GM10248 (cell line): ENCODE results near the gene TCEANC2.

Experiments
- CTCF ChIA-PET: fragments of 300-600 bp; sonication (Branson Sonifier 250); formaldehyde crosslinking; extraction: SDS; loops from one replicate; lab custom pipeline; 2021; ENCODE audit warnings: antibody characterized with exemption; lab: Yijun Ruan, JAX
- POLR2A ChIA-PET: fragments of 350-650 bp; sonication (Branson Sonifier 250); formaldehyde crosslinking; extraction: SDS; loops from one replicate; lab custom pipeline; 2020; ENCODE audit warnings: antibody characterized with exemption; lab: Yijun Ruan, JAX
- DNase-seq: peaks from one replicate; pipeline ENCODE4 v3.0.0; 2012; ENCODE audit errors: extremely low spot score
- CTCF ChIP-seq: IDR thresholded peaks from 2 replicates; pipeline ENCODE4 v1.5.1; 2012; ENCODE audit warnings: mild to moderate bottlenecking, low read depth; ENCODE audit errors: extremely low read depth, missing control alignments, control extremely low read depth

Gene TCEANC2

GRCh38 chr1:54142146-54142900 lies 88.9 kb downstream of the TCEANC2 start:
- ChIA-PET POLR2A (no interaction called here), CTCF (interaction anchor here (0.6 kb wide), 1 partner anchor 903 kb away, joined by 3 read pairs; no protein-coding TSS in a partner anchor)
- no peak for TF ChIP-seq CTCF

GRCh38 chr1:54144366-54144765 lies 91.0 kb downstream of the TCEANC2 start:
- CTCF ChIA-PET: no interaction called here
- DNase-seq: no peak
- POLR2A ChIA-PET: no interaction called here
- TF ChIP-seq CTCF: no peak

More at GRCh38 chr1:54142146-54142900, 88.9 kb downstream of the TCEANC2 start:
- DNase-seq: no peak

- TF ChIP-seq CTCF: no peak
- DNase-seq: no peak
- ChIA-PET POLR2A (no interaction called here), CTCF (interaction anchor here (1.1 kb wide), 1 partner anchor 13 kb away, joined by 3 read pairs; no protein-coding TSS in a partner anchor)
Measured at GRCh38 chr1:54149734-54150133, 96.3 kb downstream of the TCEANC2 start.

GRCh38 chr1:54151013-54151412 lies 97.6 kb downstream of the TCEANC2 start:
- no peak for TF ChIP-seq CTCF
- CTCF ChIA-PET: no interaction called here
- POLR2A ChIA-PET: no interaction called here
- DNase-seq: no peak

GRCh38 chr1:54152696-54153095 lies 99.3 kb downstream of the TCEANC2 start, which contains the start of gene CDCP2:
CDCP2 (minus strand) TSS chr1:54153000; CDS start chr1:54152922, 78 bp downstream.
- no peak for DNase-seq
- TF ChIP-seq CTCF: no peak
- POLR2A ChIA-PET: no interaction called here
- CTCF ChIA-PET: interaction anchor here (1.5 kb wide), 1 partner anchor 21 kb away, joined by 3 read pairs; no protein-coding TSS in a partner anchor

- ChIA-PET POLR2A (no interaction called here), CTCF (interaction anchor here (1.3 to 1.5 kb wide), 2 partner anchors 22 to 40 kb away, joined by 3 read pairs; no protein-coding TSS in a partner anchor)
- no peak for TF ChIP-seq CTCF
- DNase-seq: no peak
Measured at GRCh38 chr1:54153535-54154439, 100.4 kb downstream of the TCEANC2 start.
